ENCODE results near the gene KDM5A. TPM values are rescaled to one million over a fixed set of nuclear protein-coding genes. Genes with fewer than 3 reads are reported as not detected.

The KDM5A gene
- total and polyA plus RNA-seq, 10 donors: 4.9 to 131 (median 79.3) TPM

DNA sequence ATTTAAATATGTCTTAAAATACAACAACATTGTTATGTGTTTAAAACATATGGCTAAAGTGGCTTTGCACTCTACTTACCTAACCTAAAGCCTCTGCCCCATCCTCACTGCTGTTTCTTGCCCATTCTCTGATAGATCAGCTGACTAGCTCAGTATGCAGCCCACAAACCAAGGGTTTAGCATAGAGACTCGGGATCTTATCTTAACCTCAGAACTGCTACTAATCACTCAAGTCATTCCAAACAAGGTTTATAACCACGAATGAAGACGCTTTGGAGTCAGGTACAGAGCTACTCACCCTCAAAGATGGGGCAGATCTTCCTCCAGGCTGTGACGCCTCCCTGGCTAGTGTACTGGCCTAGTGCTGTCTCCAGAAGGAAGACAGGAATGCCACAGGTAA lies 145.7 kb downstream of the KDM5A start:
- intact Hi-C loops (cut with DNase I; ENCODE audit: low total_unique reads): no loop called here
- no peak overlapping the region for H3K4me3 ChIP-seq

DNA sequence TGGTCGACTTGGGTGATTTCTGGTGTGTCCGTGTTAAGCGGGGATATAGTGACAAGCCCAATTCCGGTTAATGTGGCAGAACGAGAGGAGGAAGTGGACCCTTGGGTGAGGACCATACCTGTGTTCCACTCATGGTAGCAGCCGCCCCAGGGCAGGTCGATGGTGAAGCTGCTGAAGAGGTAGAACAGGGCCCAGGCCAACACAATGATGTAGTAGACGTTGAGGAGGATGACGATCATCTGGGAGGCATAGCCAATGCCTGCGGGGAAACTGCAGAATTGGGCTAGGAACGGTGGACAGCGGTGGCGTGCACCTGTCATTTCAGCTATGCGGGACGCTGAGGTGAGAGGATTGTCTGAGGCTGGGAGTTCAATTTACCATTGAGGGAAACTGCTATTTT lies 146.6 kb downstream of the KDM5A start:
- WGBS, 5 donors: 86 to 94% (median 92%) methylated on average over 15 of the region's 15 CpGs
- H3K9me3 ChIP-seq: peaks cover 0 to 20% (median 17%) of the 10 kb centered on the region in 8 donors
- intact Hi-C loops (cut with DNase I; ENCODE audit: low total_unique reads): no loop called here
- TF ChIP-seq, protein P1, sequence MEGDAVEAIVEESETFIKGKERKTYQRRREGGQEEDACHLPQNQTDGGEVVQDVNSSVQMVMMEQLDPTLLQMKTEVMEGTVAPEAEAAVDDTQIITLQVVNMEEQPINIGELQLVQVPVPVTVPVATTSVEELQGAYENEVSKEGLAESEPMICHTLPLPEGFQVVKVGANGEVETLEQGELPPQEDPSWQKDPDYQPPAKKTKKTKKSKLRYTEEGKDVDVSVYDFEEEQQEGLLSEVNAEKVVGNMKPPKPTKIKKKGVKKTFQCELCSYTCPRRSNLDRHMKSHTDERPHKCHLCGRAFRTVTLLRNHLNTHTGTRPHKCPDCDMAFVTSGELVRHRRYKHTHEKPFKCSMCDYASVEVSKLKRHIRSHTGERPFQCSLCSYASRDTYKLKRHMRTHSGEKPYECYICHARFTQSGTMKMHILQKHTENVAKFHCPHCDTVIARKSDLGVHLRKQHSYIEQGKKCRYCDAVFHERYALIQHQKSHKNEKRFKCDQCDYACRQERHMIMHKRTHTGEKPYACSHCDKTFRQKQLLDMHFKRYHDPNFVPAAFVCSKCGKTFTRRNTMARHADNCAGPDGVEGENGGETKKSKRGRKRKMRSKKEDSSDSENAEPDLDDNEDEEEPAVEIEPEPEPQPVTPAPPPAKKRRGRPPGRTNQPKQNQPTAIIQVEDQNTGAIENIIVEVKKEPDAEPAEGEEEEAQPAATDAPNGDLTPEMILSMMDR (IDR thresholded peaks at IDR 0.05 in 8 of 11, conservative IDR thresholded peaks at IDR 0.05 in 3 of 11): no peak
- TF ChIP-seq POLR2A (IDR thresholded peaks at IDR 0.05): no peak
- no peak overlapping the region for H3K4me3 ChIP-seq
- peaks cover 0 to 33% (median 0%) of the 10 kb centered on the region in 7 donors for H3K27me3 ChIP-seq (replicated peaks in 1 of 7)
- no peak overlapping the region for H3K27ac ChIP-seq
- no peak for DNase-seq
- H3K4me1 ChIP-seq: no peaks in the 10 kb centered on the region
- H3K36me3 ChIP-seq: no peaks in the 10 kb centered on the region

More for the DNA sequence above, 145.7 kb downstream of the KDM5A start:
- H3K9me3 ChIP-seq: peaks cover 0 to 29% (median 26%) of the 10 kb centered on the region in 8 donors
- DNase-seq: no peak
- peaks cover 0 to 29% (median 0%) of the 10 kb centered on the region in 7 donors for H3K27me3 ChIP-seq (replicated peaks in 1 of 7)
- 54 to 64% (median 62%) methylated on average over 4 of the region's 4 CpGs for WGBS, 5 donors
- no peak for TF ChIP-seq POLR2AphosphoS5 (IDR thresholded peaks at IDR 0.05)
- TF ChIP-seq, protein P1 (IDR thresholded peaks at IDR 0.05 in 8 of 11, conservative IDR thresholded peaks at IDR 0.05 in 3 of 11): no peak
- TF ChIP-seq POLR2A (IDR thresholded peaks at IDR 0.05): no peak
- H3K36me3 ChIP-seq: no peaks in the 10 kb centered on the region
- no peaks in the 10 kb centered on the region for H3K4me1 ChIP-seq
- no peak overlapping the region for H3K27ac ChIP-seq

DNA sequence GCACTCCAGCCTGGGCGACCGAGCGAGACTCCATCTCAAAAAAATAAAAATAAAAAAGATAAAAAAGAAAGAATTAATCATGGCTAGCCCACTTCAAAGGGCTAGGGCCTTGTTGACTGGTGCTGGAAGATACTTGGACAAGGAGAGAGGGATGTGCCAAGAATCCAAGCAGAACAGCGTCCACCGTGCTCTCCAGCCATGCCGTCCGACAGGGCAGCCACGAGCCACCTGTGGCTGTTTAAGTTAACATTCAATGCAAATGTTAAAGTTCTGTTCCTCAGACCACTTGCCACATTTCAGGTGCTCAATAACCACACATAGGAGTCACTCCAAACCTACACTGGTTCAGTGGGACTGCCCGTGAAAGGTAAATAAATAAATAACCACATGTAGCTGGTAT lies 147.9 kb downstream of the KDM5A start:
- 93 to 98% (median 94%) methylated on average over 9 of the region's 9 CpGs for WGBS, 5 donors
- TF ChIP-seq POLR2AphosphoS5 (IDR thresholded peaks at IDR 0.05) (no peak), POLR2A (IDR thresholded peaks at IDR 0.05) (no peak)
- TF ChIP-seq, protein P1 (IDR thresholded peaks at IDR 0.05 in 8 of 11, conservative IDR thresholded peaks at IDR 0.05 in 3 of 11): no peak
- H3K4me3 ChIP-seq: no peak overlapping the region
- H3K27me3 ChIP-seq (replicated peaks in 1 of 7): peaks cover 0 to 41% (median 0%) of the 10 kb centered on the region in 7 donors
- H3K36me3 ChIP-seq: no peaks in the 10 kb centered on the region
- H3K9me3 ChIP-seq: peaks cover 0 to 20% (median 13%) of the 10 kb centered on the region in 8 donors
- intact Hi-C loops (cut with DNase I; ENCODE audit: low total_unique reads): no loop called here
- H3K27ac ChIP-seq: no peak overlapping the region
- no peak for DNase-seq
- H3K4me1 ChIP-seq: no peaks in the 10 kb centered on the region

DNA sequence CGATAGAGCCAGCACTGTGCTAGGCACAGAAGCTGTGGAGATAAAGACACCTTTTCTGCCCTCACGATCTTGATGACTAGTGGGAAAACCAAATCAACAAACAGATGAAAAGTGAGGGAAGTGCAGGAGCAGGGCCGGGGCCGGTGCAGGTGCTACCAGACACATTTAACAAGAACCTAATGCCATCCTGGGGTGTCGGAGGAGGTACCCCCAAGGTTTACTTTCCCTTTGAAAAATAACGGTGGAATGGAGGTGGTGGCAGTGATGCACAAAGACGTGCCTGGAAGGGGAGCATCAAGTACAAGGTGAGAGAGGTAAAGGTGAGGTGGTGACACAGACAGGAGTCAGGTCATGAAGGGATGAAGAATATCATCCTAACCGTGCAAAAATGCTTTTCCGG lies 148.6 kb downstream of the KDM5A start:
- no peaks in the 10 kb centered on the region for H3K36me3 ChIP-seq
- intact Hi-C loops (cut with DNase I; ENCODE audit: low total_unique reads): no loop called here
- no peak overlapping the region for H3K27ac ChIP-seq
- H3K9me3 ChIP-seq: peaks cover 4 to 20% (median 15%) of the 10 kb centered on the region in 8 donors
- WGBS, 5 donors: 86 to 92% (median 88%) methylated on average over 9 of the region's 9 CpGs
- no peak for DNase-seq
- TF ChIP-seq, protein P1 (IDR thresholded peaks at IDR 0.05 in 8 of 11, conservative IDR thresholded peaks at IDR 0.05 in 3 of 11): no peak
- TF ChIP-seq POLR2A (IDR thresholded peaks at IDR 0.05): no peak
- no peak for TF ChIP-seq POLR2AphosphoS5 (IDR thresholded peaks at IDR 0.05)
- H3K27me3 ChIP-seq (replicated peaks in 1 of 7): peaks cover 0 to 41% (median 0%) of the 10 kb centered on the region in 7 donors
- no peaks in the 10 kb centered on the region for H3K4me1 ChIP-seq
- no peak overlapping the region for H3K4me3 ChIP-seq

Measured in spleen (tissue), 11 donors.